ENCODE results near the gene DPEP1.
A peak's percentile ranks its signal among the peaks of the same experiment; 100 is the strongest.
"Not testable (repeated sequence)": the region's sequence is repeated elsewhere in the genome, so short reads cannot be mapped to it uniquely, and the experiment has no call there.

Gene DPEP1

GRCh38 chr16:89657442-89658220 is 44.2 kb downstream of the DPEP1 start, which contains the start of the genes CHMP1A and SPATA33:
Gene CHMP1A, minus strand, starts transcription at chr16:89657708. Its CDS starts 120 bp downstream, at chr16:89657588.
Gene SPATA33, plus strand, starts transcription at chr16:89657836. Its CDS starts 76 bp downstream, at chr16:89657912.
- DNase-seq (ENCODE audit: low spot score): peak; percentile 99
- no peak for TF ChIP-seq CTCF (IDR thresholded peaks at IDR 0.05; ENCODE audit: borderline replicate concordance, control extremely low read depth, extremely low read depth, insufficient read depth, missing control alignments)
- in situ Hi-C loops (cut with MboI; ENCODE audit: low sequenced_read_pairs, unreplicated experiment): no loop called here

- no peak for TF ChIP-seq CTCF (IDR thresholded peaks at IDR 0.05; ENCODE audit: borderline replicate concordance, control extremely low read depth, extremely low read depth, insufficient read depth, missing control alignments)
- DNase-seq (ENCODE audit: low spot score): no peak
- in situ Hi-C loops (cut with MboI; ENCODE audit: low sequenced_read_pairs, unreplicated experiment): no loop called here
These were observed 44.9 kb downstream of the DPEP1 start for GRCh38 chr16:89658221-89658879.

GRCh38 chr16:89660146-89660545 is 46.7 kb downstream of the DPEP1 start:
- no peak for TF ChIP-seq CTCF (IDR thresholded peaks at IDR 0.05; ENCODE audit: borderline replicate concordance, control extremely low read depth, extremely low read depth, insufficient read depth, missing control alignments)
- in situ Hi-C loops (cut with MboI; ENCODE audit: low sequenced_read_pairs, unreplicated experiment): no loop called here
- DNase-seq (ENCODE audit: low spot score): no peak

GRCh38 chr16:89661215-89661614 is 47.8 kb downstream of the DPEP1 start:
- TF ChIP-seq CTCF (IDR thresholded peaks at IDR 0.05; ENCODE audit: borderline replicate concordance, control extremely low read depth, extremely low read depth, insufficient read depth, missing control alignments): no peak
- no peak for DNase-seq (ENCODE audit: low spot score)
- in situ Hi-C loops (cut with MboI; ENCODE audit: low sequenced_read_pairs, unreplicated experiment): no loop called here

- in situ Hi-C loops (cut with MboI; ENCODE audit: low sequenced_read_pairs, unreplicated experiment); DNase-seq (ENCODE audit: low spot score): not testable (repeated sequence)
These were observed 50.8 kb downstream of the DPEP1 start for GRCh38 chr16:89664238-89664637.

GRCh38 chr16:89667000-89667399 is 53.6 kb downstream of the DPEP1 start:
- in situ Hi-C loops (cut with MboI; ENCODE audit: low sequenced_read_pairs, unreplicated experiment); DNase-seq (ENCODE audit: low spot score): not testable (repeated sequence)

- in situ Hi-C loops (cut with MboI; ENCODE audit: low sequenced_read_pairs, unreplicated experiment): no loop called here
- no peak for TF ChIP-seq CTCF (IDR thresholded peaks at IDR 0.05; ENCODE audit: borderline replicate concordance, control extremely low read depth, extremely low read depth, insufficient read depth, missing control alignments)
- DNase-seq (ENCODE audit: low spot score): no peak
These were observed 54.2 kb downstream of the DPEP1 start for GRCh38 chr16:89667633-89668032.

Data from GM13976 (cell line).